ENCODE results near the gene CD164L2.

- TF ChIP-seq EP300 (IDR thresholded peaks at IDR 0.05) = no peak
- TF ChIP-seq, protein P1, sequence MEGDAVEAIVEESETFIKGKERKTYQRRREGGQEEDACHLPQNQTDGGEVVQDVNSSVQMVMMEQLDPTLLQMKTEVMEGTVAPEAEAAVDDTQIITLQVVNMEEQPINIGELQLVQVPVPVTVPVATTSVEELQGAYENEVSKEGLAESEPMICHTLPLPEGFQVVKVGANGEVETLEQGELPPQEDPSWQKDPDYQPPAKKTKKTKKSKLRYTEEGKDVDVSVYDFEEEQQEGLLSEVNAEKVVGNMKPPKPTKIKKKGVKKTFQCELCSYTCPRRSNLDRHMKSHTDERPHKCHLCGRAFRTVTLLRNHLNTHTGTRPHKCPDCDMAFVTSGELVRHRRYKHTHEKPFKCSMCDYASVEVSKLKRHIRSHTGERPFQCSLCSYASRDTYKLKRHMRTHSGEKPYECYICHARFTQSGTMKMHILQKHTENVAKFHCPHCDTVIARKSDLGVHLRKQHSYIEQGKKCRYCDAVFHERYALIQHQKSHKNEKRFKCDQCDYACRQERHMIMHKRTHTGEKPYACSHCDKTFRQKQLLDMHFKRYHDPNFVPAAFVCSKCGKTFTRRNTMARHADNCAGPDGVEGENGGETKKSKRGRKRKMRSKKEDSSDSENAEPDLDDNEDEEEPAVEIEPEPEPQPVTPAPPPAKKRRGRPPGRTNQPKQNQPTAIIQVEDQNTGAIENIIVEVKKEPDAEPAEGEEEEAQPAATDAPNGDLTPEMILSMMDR (IDR thresholded peaks at IDR 0.05) = no peak
Observed at GRCh38 chr1:27400963-27401341, 17.8 kb upstream of the CD164L2 start.
